ENCODE measurements around the gene DAAM1.

The DAAM1 gene

DNA sequence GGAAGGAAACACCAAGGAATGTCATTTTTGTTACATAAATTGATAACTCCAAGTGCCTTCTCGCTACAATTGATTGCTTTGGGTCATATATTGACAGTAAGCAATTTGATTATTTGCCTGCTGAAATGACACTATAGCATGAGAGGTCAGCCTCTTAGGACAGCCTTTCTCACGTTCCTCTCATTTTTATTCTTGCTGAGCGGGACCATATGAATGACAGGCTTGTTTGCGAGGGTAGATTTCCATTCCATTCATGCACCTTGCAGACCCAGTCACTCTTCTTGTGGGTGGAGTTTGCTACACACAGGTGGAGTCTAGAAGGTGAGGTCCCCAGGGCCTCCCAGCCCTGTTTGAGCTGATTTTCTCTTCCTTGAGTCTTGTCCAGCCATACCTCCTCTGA is 27.3 kb downstream of the DAAM1 start:
- in situ Hi-C loops (cut with MboI; ENCODE audit: low sequenced_read_pairs) = no loop called here

DNA sequence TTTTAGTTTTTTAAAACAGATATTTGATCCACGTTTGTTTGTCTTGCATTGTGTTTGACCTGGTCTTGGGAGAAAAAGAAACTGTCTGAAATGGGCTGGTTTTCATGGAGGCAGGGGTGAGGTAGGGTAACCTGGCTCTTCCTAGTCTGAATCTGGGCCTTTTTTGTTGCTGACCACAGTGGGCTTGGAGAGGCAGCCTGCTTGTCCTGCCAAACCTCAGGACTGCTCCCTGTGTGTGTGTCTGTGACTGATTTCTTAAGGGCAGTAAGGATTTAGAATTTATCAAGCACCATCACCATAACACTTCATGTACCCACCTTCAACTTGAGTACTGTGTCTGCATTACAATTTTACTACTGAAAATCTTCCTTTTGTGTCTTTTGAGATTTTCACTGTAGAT is 28.5 kb downstream of the DAAM1 start:
- in situ Hi-C loops (cut with MboI; ENCODE audit: low sequenced_read_pairs) = no loop called here

DNA sequence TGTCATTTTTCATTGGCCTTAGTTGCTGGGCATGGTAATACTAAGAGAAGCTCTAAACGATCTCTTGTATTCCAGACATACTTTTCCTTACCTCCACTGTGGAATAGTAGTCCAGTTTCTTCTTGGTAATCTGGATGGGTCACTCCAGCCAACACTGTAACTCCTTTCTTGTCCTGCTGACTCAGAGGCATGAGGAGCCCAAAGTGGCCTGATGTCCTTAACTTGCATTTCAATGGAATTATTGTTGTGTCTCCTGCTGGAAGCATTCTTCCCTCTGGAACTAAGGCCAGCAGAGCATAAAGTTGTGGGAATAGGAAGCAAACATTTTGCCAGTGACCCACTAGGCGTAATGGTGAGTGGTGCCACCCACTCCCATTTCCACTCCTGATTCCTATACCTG is 33.1 kb downstream of the DAAM1 start:
- in situ Hi-C loops (cut with MboI; ENCODE audit: low sequenced_read_pairs) = no loop called here

DNA sequence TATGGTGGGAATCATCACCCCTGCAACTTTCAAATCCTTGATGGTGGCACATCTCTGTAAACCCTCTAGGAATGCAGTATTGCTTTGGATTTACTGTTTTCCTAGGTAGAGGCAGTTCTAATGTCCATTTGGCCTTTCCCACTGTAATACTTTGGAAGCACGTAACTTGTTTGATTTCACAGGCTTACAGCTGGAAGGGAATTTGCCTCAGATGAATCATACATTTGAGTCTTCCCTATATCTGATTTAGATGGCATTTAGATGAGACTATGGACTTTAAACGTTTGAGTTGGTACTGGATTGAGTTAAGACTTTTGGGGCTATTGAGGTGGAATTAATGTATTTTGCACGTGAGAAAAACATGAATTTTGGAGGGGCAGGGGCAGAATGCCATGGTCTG is 35.9 kb downstream of the DAAM1 start:
- in situ Hi-C loops (cut with MboI; ENCODE audit: low sequenced_read_pairs) = no loop called here

DNA sequence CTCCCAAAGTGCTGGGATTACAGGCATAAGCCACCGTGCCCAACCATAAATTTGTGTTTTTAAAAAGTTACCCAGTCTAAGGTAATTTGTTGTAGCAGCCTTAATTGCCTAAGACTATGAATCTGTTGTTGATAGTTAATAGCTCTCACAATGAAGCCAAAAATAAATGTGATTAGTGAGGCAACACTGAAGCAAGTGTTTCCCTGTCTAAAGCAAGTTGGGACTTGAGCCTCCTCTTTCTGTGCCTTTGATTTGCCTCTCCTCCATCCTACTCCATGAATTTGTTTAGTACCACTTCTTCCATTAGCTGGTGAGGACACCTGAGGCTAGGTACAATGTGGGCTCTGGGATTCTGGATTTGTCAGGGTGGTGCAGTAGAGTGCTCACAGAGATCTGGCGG is 36.8 kb downstream of the DAAM1 start:
- in situ Hi-C loops (cut with MboI; ENCODE audit: low sequenced_read_pairs) = no loop called here

DNA sequence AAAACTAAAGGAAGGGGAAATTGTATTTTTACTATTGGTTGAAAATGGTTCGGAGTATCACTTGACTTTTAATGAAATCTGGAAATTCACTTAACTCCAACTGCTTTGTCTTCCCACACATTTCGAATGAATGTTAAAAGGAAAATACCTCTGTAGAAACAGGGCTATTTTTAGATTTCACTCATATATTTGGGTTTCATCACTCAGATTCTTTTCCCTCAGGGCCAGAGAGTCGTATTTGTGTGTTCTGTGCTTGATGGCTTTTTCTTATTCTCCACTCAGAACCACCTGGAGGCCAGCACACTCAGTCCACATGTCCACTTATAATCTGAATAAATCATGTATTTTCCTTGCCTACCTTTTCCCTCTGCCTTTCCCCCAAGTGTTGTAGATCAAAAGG is 40.0 kb downstream of the DAAM1 start:
- in situ Hi-C loops (cut with MboI; ENCODE audit: low sequenced_read_pairs) = no loop called here

DNA sequence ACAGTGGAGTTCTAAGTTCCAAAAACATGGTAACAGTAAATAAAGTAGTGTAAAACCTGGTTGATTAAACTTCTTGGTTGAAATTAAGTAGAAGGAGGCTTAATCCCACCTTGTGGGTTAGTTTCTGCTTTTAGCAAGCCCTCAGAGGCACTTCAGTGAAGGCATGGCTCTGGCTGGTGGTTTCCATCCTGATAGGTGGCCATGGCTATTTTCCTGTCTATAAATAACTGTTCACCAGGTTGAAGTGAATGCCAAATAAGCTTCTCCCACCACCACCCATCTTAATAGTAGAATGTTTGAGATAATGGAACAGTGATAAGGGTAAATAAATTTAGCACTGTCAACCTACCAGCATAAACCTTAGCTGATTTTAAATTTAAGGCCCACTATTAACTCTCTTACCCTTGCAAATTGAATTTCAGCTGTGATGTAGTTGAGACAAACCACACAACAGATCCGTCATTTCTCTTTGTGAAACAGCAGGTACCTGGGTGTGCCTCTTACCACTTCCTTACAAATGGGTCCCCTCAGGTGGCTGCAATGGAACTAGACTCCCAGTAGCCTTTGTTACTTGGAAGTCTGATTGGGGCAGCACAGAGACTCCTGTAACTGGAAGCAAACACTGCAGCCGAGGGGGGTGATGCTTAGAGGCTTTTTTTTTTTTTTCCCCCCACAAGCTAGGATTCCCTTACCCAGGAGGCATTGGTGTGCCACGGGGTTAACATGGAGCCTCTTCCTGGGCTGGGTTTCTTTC is 41.4 kb downstream of the DAAM1 start:
- in situ Hi-C loops (cut with MboI; ENCODE audit: low sequenced_read_pairs) = no loop called here

DNA sequence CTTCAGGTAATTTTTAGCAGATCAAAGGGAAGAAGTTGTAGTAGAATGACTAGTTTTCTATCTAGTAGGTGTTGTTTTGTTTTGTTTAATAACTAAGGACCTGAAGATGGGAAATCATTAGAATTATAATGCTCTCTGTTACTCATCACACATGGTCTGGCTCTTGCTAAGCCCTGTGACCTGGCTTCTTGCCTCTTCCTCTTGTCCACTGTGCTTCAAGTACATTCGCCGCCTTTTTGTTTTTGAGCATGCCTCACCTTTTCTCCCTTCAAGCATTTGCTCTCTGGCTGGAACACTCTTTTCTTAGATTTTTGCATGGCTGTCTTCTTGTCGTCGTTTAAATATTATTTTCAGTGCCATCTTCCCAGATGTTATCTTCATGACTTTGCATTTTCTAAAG is 47.7 kb downstream of the DAAM1 start:
- in situ Hi-C loops (cut with MboI; ENCODE audit: low sequenced_read_pairs) = no loop called here

DNA sequence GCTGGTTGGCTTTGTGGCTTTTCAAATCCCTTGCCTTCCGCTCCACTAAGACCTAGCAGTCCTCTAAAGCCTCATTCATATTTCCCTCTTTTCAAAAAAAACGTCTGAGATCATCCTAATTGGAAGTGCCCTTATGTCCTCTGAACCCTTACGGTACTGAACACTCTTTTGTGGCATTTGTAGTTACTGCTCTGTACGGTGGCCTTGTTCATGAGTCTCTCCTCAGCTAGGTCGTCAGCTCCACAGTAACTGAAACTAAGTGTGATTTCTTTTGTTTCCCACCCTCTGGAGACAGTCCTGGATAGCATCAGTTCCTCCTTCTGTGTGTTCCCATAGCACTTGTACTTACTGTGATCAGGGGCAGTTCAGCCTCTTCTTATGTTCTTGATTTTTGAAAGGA is 49.7 kb downstream of the DAAM1 start:
- in situ Hi-C loops (cut with MboI; ENCODE audit: low sequenced_read_pairs) = no loop called here

DNA sequence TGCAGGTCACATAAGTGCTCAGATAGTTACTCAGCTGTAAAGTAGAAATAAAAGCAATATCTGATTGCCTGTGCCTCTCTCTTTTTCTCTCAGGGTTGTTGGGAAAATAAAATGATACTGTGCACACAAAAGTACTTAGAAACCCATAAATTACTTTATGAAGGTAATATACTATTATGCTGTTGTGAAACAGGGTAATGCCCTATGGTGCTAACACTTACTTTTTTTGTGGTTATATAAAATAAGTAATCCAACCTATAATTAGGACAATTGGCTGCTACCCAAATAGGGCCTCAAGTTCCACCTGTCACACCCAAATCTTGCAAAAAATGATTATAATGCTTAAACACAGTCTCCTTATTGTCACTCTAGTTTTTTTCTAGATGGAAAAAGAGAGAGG is 50.6 kb downstream of the DAAM1 start:
- in situ Hi-C loops (cut with MboI; ENCODE audit: low sequenced_read_pairs) = no loop called here

DNA sequence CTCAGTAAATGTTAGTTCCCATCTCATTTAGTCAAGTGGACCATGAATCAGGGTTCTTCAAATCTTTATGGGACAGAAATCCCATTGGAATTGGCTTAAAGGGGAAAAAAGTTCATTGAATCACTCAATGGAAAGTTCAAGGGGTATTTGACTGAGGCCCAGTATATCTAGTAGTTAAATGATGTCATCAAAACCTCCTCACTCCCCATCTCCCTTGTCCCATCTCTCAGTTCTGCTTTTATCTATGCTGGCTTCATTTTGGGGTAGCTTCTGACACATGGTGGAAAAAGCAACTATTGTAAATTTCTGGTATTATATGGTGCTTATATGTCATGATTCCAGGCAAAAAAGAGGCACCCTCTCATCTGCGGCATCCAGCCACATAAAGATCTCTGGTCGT is 51.9 kb downstream of the DAAM1 start:
- in situ Hi-C loops (cut with MboI; ENCODE audit: low sequenced_read_pairs) = no loop called here

DNA sequence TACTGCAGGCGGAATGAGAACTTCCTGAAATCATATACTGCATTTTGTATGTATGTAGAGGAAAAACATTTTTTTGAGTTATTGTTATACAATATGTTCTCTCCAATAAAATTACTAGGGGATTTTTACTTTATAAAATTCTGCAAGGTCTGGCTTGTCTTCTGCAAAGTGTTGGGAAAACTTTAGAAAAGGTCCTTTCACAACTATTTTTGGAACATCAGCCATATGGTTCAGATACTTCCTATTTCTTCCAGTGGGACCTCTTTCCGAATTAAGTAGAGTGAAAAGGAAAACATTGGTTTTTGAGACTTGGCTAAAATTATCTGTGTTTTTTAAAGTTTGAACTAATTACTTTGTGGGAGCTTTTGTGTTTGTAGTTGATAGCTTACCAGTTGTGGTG is 52.7 kb downstream of the DAAM1 start:
- in situ Hi-C loops (cut with MboI; ENCODE audit: low sequenced_read_pairs) = no loop called here

DNA sequence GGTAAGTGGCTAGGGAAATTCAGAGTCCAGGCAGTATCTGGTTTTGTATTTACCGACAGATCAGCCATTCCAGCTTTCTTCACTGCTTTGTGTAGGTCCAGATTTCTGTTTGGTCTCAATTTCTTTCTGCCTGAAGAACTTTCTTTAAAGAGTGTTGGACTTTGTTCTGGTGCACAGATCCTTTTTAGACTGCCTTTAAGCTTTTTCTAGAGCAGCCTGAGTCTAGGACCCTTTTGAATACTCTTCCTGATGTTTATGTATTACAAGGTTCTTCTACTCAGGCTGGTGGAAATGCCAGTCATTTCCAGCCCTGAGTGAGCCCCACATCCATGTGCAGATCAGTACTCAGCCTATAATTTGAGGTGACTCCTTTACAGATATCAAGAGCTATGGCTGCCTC is 54.7 kb downstream of the DAAM1 start:
- in situ Hi-C loops (cut with MboI; ENCODE audit: low sequenced_read_pairs) = no loop called here

DNA sequence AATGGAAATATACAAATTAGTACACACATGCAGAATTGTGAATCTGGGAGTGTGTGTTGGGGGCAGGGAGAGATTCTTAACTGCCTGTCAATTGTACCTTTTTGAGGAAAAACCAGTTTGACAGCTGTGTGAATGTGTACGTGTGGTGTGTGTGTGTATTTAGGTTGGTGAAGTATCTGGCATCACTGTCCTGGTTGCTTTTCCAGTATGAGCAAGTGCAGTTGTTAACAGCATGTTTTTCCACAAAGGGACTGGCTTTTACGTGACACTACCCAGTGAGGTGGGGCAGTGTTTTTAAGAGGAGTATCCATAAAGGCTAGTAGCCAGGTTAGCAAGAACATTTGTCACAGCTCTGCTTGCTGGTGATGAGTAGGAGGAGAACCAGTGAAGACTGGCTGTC is 56.1 kb downstream of the DAAM1 start:
- in situ Hi-C loops (cut with MboI; ENCODE audit: low sequenced_read_pairs) = no loop called here

DNA sequence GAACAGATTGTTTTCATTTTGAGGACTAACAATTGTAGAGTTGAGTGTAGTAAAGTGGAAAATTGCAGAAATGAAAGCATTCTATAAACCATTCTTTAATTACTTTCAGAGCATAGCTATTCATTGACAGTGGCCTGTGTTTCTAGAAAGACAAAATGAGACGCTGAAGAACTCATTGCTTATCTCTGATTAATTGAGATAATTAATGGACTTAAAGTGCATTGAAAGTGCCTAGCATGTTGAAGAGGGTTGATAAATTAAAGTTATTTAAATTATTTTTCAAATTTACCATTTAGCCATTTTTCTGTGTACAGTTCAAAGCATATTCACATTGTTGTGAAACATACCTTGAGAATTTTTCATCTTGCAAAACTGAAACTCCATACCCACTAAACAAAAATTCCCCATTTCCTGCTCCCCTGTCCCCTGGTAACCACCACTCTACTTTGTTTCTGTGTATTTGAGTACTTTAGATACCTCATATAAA is 57.4 kb downstream of the DAAM1 start:
- in situ Hi-C loops (cut with MboI; ENCODE audit: low sequenced_read_pairs) = no loop called here

DNA sequence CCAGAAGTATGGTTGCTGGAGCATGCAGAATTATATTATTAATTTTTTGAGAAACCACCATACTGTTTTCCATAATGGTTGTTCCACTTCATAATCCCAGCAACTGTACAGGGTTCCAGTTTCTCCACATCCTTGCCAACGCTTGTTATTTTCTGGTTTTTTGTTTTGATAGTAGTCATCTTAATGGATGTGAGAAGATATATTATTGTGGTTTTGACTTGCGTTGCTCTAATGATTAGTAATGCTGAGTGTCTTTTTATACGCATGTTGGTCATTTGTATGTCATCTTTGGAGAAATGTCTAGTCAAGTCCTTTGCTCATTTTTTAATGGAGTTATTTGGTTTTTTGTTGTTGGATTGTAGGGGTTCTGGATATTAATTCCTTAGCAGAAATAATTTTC is 58.1 kb downstream of the DAAM1 start:
- in situ Hi-C loops (cut with MboI; ENCODE audit: low sequenced_read_pairs) = no loop called here

DNA sequence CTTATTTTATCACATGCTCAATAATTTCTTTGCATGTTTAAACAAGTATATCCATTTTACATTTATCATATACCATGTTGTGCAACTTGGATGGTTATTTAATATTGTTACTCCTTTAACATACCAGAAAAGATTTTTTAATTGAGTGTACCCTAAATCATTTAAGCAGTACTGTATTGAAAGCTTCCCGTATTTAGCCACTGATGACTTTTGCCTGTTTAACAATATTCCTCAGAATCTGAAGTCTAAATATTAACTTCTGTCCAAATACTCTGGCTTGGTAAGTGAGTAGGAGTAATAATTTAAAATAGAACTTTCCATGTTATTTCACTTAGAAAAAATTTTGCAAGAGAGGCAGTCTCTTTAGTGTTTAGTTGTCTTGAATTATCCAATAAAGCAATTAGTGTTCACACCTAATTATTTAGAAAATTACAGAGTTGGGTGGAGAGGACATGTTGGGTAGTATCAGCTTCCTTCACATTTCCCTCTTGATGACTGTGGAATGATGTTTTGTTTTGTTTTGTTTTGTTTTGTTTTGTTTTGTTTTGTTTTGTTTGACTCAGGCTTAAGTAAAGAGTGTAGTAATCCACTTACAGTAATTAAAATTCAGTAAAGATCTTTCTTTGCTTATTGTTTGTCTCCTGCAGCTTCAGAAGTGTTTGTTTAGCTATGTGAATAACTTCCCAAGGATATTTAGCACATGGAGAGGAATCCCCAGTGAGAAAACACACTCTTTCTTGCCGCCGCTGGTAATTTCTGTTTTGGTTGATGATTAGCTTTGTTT is 59.5 kb downstream of the DAAM1 start:
- in situ Hi-C loops (cut with MboI; ENCODE audit: low sequenced_read_pairs) = no loop called here

DNA sequence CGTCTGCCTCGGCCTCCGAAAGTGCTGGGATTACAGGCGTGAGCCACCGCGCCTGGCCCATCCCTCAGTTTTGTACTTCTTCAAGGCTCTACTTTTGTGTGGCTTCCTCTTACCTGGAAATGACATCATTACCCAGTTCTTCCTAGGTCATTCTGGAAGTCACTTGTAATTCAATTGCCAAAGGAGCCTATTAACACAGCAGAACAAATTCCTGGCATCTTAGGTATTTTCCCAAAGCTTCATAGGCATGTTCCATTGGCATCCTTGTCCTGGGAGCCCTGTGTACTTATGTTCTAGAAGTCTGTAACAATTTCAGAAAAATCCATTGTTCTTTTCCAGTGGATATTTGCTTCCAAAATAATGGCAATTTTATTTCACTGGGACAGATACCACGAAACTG is 60.6 kb downstream of the DAAM1 start:
- in situ Hi-C loops (cut with MboI; ENCODE audit: low sequenced_read_pairs) = no loop called here

DNA sequence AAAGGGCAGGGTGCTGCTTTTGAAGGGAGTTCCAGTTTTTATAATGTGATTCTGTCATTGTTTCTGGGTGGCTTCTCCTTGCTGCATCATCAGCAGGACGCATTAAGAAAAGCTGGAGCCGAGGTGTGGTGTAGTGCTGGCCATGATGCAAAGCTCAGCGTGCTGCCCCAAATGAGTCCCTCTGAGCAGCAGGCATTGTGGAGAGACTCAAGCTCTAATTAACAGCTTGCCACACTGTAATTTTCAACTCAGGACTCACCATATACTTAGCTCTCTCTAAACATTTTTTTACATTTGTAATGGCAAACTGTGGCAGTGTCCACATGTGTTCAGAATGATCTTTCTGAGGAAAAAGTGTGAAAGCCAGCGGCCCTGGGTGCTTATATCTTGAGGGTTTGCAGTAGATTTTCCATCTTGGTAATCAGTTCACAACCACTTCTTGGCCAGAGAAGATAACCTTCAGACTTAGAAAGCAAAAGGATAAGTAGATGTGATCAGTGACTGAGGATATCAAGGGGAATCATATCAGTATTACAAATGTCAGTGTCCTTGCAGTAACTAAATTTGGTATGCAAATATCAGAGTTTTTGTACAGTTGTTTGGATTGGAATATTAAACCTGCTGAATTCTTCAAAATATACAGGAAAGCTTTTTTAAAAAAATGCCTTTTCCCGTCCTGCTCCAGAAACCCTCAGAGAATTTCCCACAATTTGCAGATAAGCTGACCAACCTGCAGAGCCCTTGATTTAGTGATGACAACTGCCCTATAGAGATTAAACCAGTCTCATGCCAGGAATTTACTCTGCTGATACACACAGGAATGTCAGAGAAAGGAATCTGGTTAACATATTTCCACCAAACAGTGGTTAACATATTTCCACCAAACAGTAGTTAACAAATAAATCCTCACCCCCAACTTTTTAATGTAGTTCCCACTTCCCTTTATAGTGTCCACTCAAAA is 63.6 kb downstream of the DAAM1 start:
- in situ Hi-C loops (cut with MboI; ENCODE audit: low sequenced_read_pairs) = no loop called here

DNA sequence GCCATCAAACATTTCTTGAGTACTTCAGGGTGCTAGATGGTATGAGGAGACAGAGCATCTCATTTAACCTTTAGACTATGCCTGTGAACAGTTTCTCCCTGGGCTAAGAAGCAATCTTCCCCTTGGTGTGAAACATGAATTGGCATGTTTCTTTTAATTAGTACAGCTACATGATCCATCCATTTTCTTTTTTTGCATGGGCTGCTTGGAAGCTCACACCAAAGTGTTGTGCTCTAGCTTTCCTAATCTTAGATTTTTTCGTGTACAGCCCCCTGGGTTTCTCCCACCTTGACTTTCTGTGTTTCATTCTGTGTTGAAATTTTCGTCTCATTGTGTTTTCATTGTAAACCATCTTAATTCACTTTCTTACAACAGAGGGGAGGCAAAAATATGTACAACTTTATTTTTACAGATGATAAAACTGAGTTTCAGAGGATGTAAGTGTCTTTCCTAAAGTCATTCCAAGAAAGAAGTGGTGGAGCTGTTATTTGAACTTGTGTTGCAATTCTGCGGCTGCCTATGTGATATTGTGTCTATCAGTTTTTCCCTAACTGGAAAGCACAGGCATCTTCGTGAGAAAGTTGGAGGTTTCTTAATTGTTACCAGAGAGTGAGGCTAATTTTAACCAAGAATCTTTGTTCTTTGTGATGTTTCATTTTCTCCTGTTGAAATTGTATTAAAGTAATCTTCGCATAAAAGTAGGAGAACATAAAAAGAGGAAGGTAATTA is 64.5 kb downstream of the DAAM1 start:
- in situ Hi-C loops (cut with MboI; ENCODE audit: low sequenced_read_pairs) = no loop called here

DNA sequence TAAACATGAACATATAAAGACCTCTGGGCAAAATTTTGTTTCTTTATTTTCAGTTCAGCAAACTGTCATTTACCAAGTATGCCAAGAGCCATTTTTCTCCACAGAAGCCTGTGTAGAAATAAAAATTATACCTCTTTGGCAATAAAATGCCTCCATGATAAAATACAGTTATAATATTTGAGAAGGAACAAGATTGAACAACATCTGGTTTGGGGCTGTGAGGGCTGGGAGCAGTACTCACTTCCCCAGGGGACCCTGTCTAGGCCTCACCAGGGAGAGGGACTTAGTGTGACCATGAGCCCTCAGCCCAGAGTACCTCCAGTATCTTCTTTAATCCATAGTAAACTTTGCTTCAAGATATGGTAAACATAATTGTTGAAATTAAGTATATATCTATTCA is 65.1 kb downstream of the DAAM1 start:
- in situ Hi-C loops (cut with MboI; ENCODE audit: low sequenced_read_pairs) = no loop called here

All from hTERT RPE-1 (cell line).